DND-41 (cell line): Measurements from ENCODE around the gene F11R.

Source experiments
- CTCF ChIP-seq: IDR thresholded peaks from 2 replicates; pipeline ENCODE4 v1.5.1; 2012; ENCODE audit warnings: borderline replicate concordance, low read length, moderate library complexity, mild to moderate bottlenecking; ENCODE audit not compliant: poor library complexity, severe bottlenecking; ENCODE audit errors: extremely low read depth
- EZH2 ChIP-seq: IDR thresholded peaks from 3 replicates; pipeline ENCODE4 v1.6.1; 2012; ENCODE audit warnings: borderline replicate concordance, low read depth, mild to moderate bottlenecking, moderate library complexity, low read length, inconsistent platforms; ENCODE audit not compliant: severe bottlenecking

GRCh38 chr1:161001525-161001924 lies 19.4 kb downstream of the F11R start:
- TF ChIP-seq CTCF (no peak), EZH2 (no peak)
